Body of pancreas (tissue), 4 donors: ENCODE measurements around the gene GOLGA6D. TPM values are rescaled to one million over a fixed set of nuclear protein-coding genes. Genes with fewer than 3 reads are reported as not detected.
"Not testable (repeated sequence)": the region's sequence is repeated elsewhere in the genome, so short reads cannot be mapped to it uniquely, and the experiment has no call there.

ENCODE experiments used
- ATAC-seq: fragments of 150-250 bp; one replicate; pipeline ENCODE4 v1.9.1; 2016
- DNase-seq, 4 donors: peaks; one replicate each; pipeline ENCODE4 v3.0.0-alpha.2; 2019
- H3K27ac ChIP-seq, 4 donors: fragments of 200-600 bp; sonication (generic); 1 replicate in 3 of 4; 2 replicates in 1 of 4; pipeline versions ENCODE4 v1.5.1 to v1.6.1; 2016 to 2019; ENCODE audit warnings: mild to moderate bottlenecking in 1 of 4, mixed read lengths in 1 of 4, moderate library complexity in 1 of 4
- H3K27me3 ChIP-seq, 2 donors: fragments of 200-600 bp; sonication (generic); one replicate each; pipeline ENCODE4 v1.6.0; 2016; ENCODE audit warnings: mild to moderate bottlenecking in 1 of 2
- H3K36me3 ChIP-seq, 2 donors: fragments of 200-600 bp; sonication (generic); replicated peaks in 1 of 2; 2 replicates each; pipeline ENCODE4 v1.5.1; 2016; ENCODE audit warnings: low read depth in 2 of 2; ENCODE audit not compliant: insufficient read depth in 1 of 2
- H3K4me1 ChIP-seq: fragments of 200-600 bp; sonication (generic); one replicate; pipeline ENCODE4 v1.6.0; 2016
- H3K4me3 ChIP-seq, 2 donors: fragments of 200-600 bp; sonication (generic); 1 replicate in 1 of 2; 2 replicates in 1 of 2; pipeline ENCODE4 v1.5.1; 2016 to 2019
- H3K9me3 ChIP-seq, 3 donors: fragments of 200-600 bp; sonication (generic); 1 replicate in 2 of 3; 2 replicates in 1 of 3; pipeline ENCODE4 v1.5.1; 2016
- POLR2A ChIP-seq, 3 donors: fragments of 450-650 bp; IDR thresholded peaks; one replicate each; pipeline ENCODE4 v1.6.1; 2016; ENCODE audit warnings: antibody characterized with exemption in 3 of 3, mild to moderate bottlenecking in 2 of 3
- WGBS, 2 donors: methylation state at CpG; one replicate each; pipeline ENCODE4 v1.1.5; 2017; 5-methylcytosine and 5-hydroxymethylcytosine counted together
- intact Hi-C: fragments of 100-400 bp; cut with DNase I; formaldehyde crosslinking; loops from one replicate; pipeline ENCODE4 v1.15.1; 2023
- total RNA-seq, 2 donors: library from RNA; depleted of rRNA; stranded (reverse); fragments of >200 nt; gene quantifications; one replicate each; pipeline ENCODE4 v1.1.0, GENCODE V29; 2016
- TF ChIP-seq, protein P1 (sequence below), 7 experiments: fragments of 450-650 bp in 4 of 7; fragments of 200-600 bp in 3 of 7; sonication (generic) in 3 of 7; IDR thresholded peaks; one replicate each; pipeline ENCODE4 v1.5.1; 2016 to 2019; ENCODE audit warnings: antibody characterized with exemption in 7 of 7

GOLGA6D gene
- total RNA-seq, 2 donors from 2014 or later: not detected

DNA sequence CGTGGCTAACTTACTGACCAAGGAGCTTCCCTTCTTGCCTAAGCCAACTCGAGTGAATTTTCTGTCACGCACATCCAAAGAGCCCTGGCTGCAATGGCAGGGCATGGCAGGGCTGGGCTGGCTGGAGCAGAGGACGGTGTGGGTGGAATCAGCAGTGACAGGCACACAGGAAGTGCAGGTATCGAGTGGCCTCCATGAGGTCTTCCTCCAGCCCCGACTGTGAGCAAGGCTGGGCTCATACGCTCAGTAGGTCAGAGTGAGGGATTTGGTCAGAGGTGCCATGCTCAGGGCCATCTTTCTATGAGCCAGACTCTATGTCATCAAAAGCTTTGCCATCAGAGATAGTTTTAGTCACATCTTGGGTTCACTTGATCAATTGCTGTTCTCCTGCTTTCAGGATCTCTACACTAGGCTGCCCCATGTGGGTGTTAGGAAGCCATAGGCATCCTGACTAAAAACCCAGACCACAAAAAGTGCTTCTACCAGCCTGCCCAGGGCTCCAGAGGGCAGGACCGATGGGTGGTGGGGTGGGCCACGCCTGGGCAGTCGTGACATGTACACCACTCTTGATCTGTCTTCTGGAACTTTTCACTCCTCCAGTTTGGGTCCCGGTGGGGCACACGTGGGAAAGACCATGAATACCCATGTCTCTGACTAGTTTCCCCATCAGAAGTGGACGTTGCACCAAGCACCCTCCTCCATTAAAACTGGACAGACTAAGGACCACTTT lies 30.6 kb downstream of the GOLGA6D start:
- H3K27ac ChIP-seq: no peak overlapping the region
- DNase-seq: no peak
- no peak for TF ChIP-seq POLR2A (IDR thresholded peaks at IDR 0.05)
- TF ChIP-seq, protein P1, sequence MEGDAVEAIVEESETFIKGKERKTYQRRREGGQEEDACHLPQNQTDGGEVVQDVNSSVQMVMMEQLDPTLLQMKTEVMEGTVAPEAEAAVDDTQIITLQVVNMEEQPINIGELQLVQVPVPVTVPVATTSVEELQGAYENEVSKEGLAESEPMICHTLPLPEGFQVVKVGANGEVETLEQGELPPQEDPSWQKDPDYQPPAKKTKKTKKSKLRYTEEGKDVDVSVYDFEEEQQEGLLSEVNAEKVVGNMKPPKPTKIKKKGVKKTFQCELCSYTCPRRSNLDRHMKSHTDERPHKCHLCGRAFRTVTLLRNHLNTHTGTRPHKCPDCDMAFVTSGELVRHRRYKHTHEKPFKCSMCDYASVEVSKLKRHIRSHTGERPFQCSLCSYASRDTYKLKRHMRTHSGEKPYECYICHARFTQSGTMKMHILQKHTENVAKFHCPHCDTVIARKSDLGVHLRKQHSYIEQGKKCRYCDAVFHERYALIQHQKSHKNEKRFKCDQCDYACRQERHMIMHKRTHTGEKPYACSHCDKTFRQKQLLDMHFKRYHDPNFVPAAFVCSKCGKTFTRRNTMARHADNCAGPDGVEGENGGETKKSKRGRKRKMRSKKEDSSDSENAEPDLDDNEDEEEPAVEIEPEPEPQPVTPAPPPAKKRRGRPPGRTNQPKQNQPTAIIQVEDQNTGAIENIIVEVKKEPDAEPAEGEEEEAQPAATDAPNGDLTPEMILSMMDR (IDR thresholded peaks at IDR 0.05): no peak
- intact Hi-C loops: no loop called here
- 57 to 75% methylated on average over 4 to 13 of the region's 13 CpGs for WGBS, 2 donors
- H3K4me3 ChIP-seq: no peak overlapping the region
- no peak for ATAC-seq
- H3K36me3 ChIP-seq: no peaks in the 10 kb centered on the region
- peaks cover 0 to 4% of the 10 kb centered on the region in 2 donors for H3K27me3 ChIP-seq
- H3K4me1 ChIP-seq: no peaks in the 10 kb centered on the region
- no peaks in the 10 kb centered on the region for H3K9me3 ChIP-seq

DNA sequence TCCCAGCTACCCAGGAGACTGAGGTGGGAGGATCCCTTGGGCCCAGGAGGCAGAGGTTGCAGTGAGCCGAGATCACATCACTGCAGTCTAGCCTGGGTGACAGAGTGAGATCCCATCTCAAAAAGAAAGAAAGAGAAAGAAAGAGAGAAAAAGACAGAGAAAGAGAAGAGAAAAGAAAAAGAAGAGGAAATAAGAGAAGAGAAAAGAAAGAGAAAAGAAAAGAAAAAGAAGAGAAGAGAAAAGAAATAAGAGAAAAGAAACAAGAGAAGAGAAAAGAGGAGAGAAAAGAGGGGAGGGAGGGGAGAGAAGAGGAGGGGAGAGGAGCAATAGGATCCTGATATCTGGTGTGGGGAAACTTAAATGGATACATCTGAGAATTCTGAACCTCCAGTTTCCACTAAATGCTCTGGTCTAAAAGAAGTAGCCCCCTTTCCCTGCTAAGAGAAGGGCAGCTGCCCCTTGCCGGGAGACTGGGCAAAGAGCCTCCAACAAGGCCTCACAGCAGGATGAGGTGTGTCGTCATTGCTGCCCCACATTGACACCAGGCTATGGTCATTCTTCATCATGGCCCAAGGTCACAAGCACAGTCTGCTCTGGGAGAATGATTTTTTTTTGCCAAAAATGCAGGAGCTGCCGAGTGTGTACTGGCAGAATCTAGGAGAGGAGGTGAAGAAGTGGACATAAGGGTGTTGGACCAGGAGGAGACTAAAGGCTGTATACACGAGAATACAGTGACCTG lies 32.1 kb downstream of the GOLGA6D start:
- ATAC-seq: no peak
- 53 to 67% methylated on average over 5 of the region's 5 CpGs for WGBS, 2 donors
- intact Hi-C loops: no loop called here
- TF ChIP-seq, protein P1 (IDR thresholded peaks at IDR 0.05): no peak
- TF ChIP-seq POLR2A (IDR thresholded peaks at IDR 0.05): no peak
- Histone ChIP-seq H3K27me3 (peaks cover 0 to under 1% of the 10 kb centered on the region in 2 donors), H3K36me3 (no peaks in the 10 kb centered on the region), H3K27ac (no peak overlapping the region), H3K4me1 (no peaks in the 10 kb centered on the region), H3K9me3 (no peaks in the 10 kb centered on the region), H3K4me3 (no peak overlapping the region)
- no peak for DNase-seq

DNA sequence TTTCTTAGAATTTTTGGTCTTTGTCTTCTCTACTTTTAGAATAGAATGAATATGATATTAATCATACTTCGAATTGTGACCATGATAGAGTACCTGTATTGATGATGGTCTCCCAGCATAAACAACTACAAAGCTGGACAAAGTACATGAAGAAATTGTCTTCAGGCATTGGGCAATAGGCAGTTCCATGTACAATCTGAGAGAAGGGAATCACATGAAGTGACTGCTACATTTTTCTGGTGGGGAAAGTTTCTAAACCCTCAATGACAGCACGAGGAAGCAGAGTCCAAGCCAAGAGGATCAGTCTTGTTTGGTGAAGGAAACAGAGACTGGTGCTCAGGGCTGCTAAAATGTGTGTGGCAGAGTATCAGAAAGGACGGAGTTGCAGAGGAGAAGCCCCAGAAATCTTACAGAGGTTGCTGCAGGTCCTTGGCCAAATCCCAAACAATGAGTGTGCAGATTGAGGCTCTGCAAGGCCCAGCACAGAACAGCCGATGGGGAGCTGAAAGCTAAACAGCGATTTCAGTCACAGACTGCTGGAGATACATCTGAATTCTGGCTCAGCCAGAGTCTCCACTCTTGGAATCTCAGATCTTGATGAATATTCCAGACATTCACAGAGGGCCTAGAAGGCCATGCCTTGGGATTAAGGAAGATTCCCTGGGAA lies 36.7 kb downstream of the GOLGA6D start:
- DNase-seq, H3K4me1 ChIP-seq, H3K27ac ChIP-seq, H3K4me3 ChIP-seq, H3K27me3 ChIP-seq, H3K36me3 ChIP-seq, ATAC-seq, intact Hi-C loops, H3K9me3 ChIP-seq: not testable (repeated sequence)
- 73 to 84% methylated on average over 4 to 5 of the region's 5 CpGs for WGBS, 2 donors

DNA sequence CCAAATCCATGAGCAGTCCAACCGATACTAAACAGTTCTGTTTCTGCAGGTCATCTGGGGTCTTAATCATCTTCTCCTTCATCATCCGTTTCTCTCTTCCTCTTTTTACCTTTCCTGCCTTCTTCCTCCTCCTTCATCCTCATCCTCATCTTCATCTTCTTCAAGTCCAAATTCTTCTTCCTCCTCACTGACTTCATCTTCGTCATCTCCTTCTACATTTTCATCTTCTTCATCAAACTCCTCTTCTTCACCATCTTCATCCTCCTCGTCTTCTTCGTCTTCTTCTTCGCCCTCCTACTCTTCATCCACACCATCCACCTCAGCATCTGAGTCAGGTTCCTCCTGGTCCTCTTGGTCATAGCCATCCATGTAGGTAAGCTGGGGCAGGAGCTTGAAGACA lies 39.1 kb downstream of the GOLGA6D start:
- H3K27me3 ChIP-seq: no peaks in the 10 kb centered on the region
- no peak overlapping the region for H3K27ac ChIP-seq
- H3K36me3 ChIP-seq: no peaks in the 10 kb centered on the region
- no peak for ATAC-seq
- TF ChIP-seq, protein P1 (IDR thresholded peaks at IDR 0.05): no peak
- TF ChIP-seq POLR2A (IDR thresholded peaks at IDR 0.05): no peak
- intact Hi-C loops: no loop called here
- no peak overlapping the region for H3K4me3 ChIP-seq
- H3K9me3 ChIP-seq: no peaks in the 10 kb centered on the region
- WGBS, 2 donors: 76 to 81% methylated on average over 6 of the region's 6 CpGs
- H3K4me1 ChIP-seq: no peaks in the 10 kb centered on the region
- DNase-seq: no peak

DNA sequence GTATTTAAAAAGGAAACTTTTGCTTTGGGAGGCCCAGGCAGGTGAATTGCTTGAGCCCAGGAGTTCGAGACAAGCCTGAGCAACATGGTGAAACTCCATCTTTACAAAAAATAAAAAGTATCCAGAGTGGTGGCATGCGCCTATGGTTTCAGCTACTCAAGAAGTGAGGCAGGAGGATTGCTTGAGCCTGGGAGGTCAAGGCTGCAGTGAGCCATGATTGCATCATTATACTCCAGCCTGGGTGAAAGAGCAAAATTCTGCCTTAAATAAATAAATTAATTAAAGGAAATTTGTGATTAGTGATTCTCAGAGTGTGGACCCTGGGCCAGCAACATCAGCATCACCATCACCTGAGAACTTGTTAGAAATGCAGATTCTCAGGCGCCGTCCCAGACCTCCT lies 43.3 kb downstream of the GOLGA6D start:
- 86 to 98% methylated on average over 4 of the region's 4 CpGs for WGBS, 2 donors
- DNase-seq (no peak), ATAC-seq (no peak)
- TF ChIP-seq, protein P1 (IDR thresholded peaks at IDR 0.05): no peak
- no peak for TF ChIP-seq POLR2A (IDR thresholded peaks at IDR 0.05)
- no peaks in the 10 kb centered on the region for H3K36me3 ChIP-seq
- H3K4me3 ChIP-seq: no peak overlapping the region
- intact Hi-C loops: no loop called here
- no peaks in the 10 kb centered on the region for H3K27me3 ChIP-seq
- no peaks in the 10 kb centered on the region for H3K9me3 ChIP-seq
- H3K4me1 ChIP-seq: no peaks in the 10 kb centered on the region
- no peak overlapping the region for H3K27ac ChIP-seq
